PC-3 (cell line): Measurements from ENCODE around the gene TRIM62. TPM values are rescaled to one million over a fixed set of nuclear protein-coding genes. Genes with fewer than 3 reads are reported as not detected.

Experiments
- ATAC-seq: fragments of 200-7000 bp; cut with Tn5 transposase; 2 replicates; pipeline ENCODE4 v1.9.1; 2020; ENCODE audit warnings: mild to moderate bottlenecking, moderate library complexity
- BruUV-seq: library from RNA; stranded (reverse); fragments of 400-500 nt; replicated peaks from 2 replicates; lab custom pipeline; 2021; lab: Mats Ljungman, UMichigan
- CTCF ChIA-PET: fragments of 300-600 bp; sonication (Branson Sonifier 250); formaldehyde crosslinking; loops from one replicate; lab custom pipeline; 2022; ENCODE audit warnings: antibody characterized with exemption; lab: Charles Lee
- POLR2A ChIA-PET: fragments of 300-600 bp; sonication (Branson Sonifier 250); formaldehyde crosslinking; loops from one replicate; lab custom pipeline; 2022; ENCODE audit warnings: antibody characterized with exemption; ENCODE audit not compliant: unreplicated experiment; lab: Charles Lee
- DNase-seq: peaks from one replicate; pipeline ENCODE4 v3.0.0-alpha.2; 2015
- H2AFZ ChIP-seq: fragments of 300-600 bp; sonication (generic); 2 replicates; pipeline ENCODE4 v1.6.0; 2016; ENCODE audit warnings: antibody characterized with exemption, low read length
- H3F3A ChIP-seq: fragments of 300-600 bp; sonication (generic); one replicate; pipeline ENCODE4 v1.6.0; 2017; ENCODE audit warnings: antibody characterized with exemption, low read length, control low read depth, mild to moderate bottlenecking; ENCODE audit not compliant: unreplicated experiment
- H3K27ac ChIP-seq: fragments of 300-600 bp; sonication (generic); 2 replicates; pipeline ENCODE4 v1.5.1; 2016; ENCODE audit warnings: mild to moderate bottlenecking, low read length
- H3K27me3 ChIP-seq: fragments of 300-600 bp; sonication (generic); 2 replicates; pipeline ENCODE4 v1.6.1; 2016; ENCODE audit warnings: low read length, mixed read lengths
- H3K36me3 ChIP-seq: fragments of 300-600 bp; sonication (generic); 2 replicates; pipeline ENCODE4 v1.6.1; 2016; ENCODE audit warnings: low read depth, mixed run types, low read length, mixed read lengths
- H3K4me1 ChIP-seq: fragments of 300-600 bp; sonication (generic); 2 replicates; pipeline ENCODE4 v1.5.1; 2016; ENCODE audit warnings: low read length; ENCODE audit not compliant: insufficient read depth
- H3K4me2 ChIP-seq: fragments of 300-600 bp; sonication (generic); 2 replicates; pipeline ENCODE4 v1.6.0; 2016; ENCODE audit warnings: low read length
- H3K4me3 ChIP-seq: fragments of 300-600 bp; sonication (generic); 2 replicates; pipeline ENCODE4 v1.5.1; 2016; ENCODE audit warnings: mild to moderate bottlenecking, low read length, mixed read lengths
- H3K79me2 ChIP-seq: fragments of 300-600 bp; sonication (generic); 2 replicates; pipeline ENCODE4 v1.6.1; 2017; ENCODE audit warnings: low read length, mixed read lengths
- H3K9ac ChIP-seq: fragments of 300-600 bp; sonication (generic); 2 replicates; pipeline ENCODE4 v1.6.0; 2016; ENCODE audit warnings: mild to moderate bottlenecking, low read length
- H3K9me2 ChIP-seq: fragments of 300-600 bp; sonication (generic); replicated peaks from 2 replicates; pipeline ENCODE4 v1.6.1; 2016; ENCODE audit warnings: mixed run types, low read length, mixed read lengths
- H3K9me3 ChIP-seq: fragments of 300-600 bp; sonication (generic); 2 replicates; pipeline ENCODE4 v1.6.1; 2016; ENCODE audit warnings: low read length, mixed read lengths
- H4K20me1 ChIP-seq: fragments of 300-600 bp; sonication (generic); 2 replicates; pipeline ENCODE4 v1.6.1; 2016; ENCODE audit warnings: low read length, mixed read lengths
- EZH2 ChIP-seq: fragments of 300-600 bp; sonication (generic); IDR thresholded peaks from one replicate; pipeline ENCODE4 v1.6.1; 2017; ENCODE audit warnings: antibody characterized with exemption, mild to moderate bottlenecking, low read length; ENCODE audit not compliant: unreplicated experiment
- EZH2phosphoT487 ChIP-seq: fragments of 300-600 bp; sonication (generic); IDR thresholded peaks from 2 replicates; pipeline ENCODE4 v1.6.1; 2018; ENCODE audit warnings: mild to moderate bottlenecking, antibody characterized with exemption, low read length, borderline replicate concordance
- intact Hi-C: fragments of 100-400 bp; cut with micrococcal nuclease; formaldehyde crosslinking; loops from 2 replicates; pipeline ENCODE4 v1.9.0; 2023
- total RNA-seq: library from RNA; depleted of rRNA; stranded (reverse); fragments of >200 nt; gene quantifications from 2 replicates; pipeline ENCODE4 v1.2.3, GENCODE V29; 2014
- TF ChIP-seq, protein P1 (sequence below): fragments of 300-600 bp; sonication (generic); conservative IDR thresholded peaks from 2 replicates; pipeline ENCODE4 v1.5.1; 2017; ENCODE audit warnings: antibody characterized with exemption, low read depth, mild to moderate bottlenecking, low read length

Gene TRIM62
- total RNA-seq, 1 experiment from 2014 or later: 3.9 TPM

DNA sequence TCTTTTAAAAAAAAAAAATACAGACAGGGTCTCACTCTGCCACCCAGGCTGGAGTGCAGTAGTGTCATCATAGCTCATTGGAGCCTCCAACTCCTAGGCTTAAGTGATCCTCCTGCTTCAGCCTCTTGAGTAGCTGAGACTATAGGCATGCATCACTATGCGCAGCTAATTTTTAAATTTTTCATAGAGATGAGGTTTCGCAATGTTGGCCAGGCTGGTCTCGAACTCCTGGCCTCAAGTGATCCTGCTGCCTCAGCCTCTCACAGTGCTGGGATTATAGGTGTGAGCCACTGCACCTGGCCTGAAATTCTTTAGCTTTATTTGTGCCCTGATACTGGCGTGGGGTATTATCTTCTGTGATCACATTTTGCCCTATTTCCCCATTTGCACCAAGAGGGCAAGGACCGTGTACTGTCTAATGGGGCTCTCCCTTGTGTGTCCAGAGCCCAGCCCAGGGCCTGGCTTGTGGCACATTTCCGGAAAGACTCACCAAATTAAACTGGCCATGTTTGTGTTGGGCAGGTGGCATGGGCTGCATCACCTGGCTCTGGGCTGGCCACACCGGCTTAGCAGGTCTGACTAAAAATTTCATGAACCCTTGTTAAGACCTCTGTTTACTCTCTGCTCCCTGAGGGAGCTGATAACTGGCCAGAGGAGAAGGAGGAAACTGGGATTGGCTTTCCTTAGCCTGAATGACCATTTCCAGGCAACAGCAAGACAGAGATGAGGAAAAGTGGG lies 32.2 kb downstream of the TRIM62 start:
- Histone ChIP-seq H3K36me3 (no peaks in the 10 kb centered on the region), H2AFZ (no peak overlapping the region), H3K4me1 (peaks cover 22% of the 10 kb centered on the region), H3K27me3 (no peaks in the 10 kb centered on the region), H3K9ac (no peak overlapping the region), H3K4me3 (no peak overlapping the region), H3K9me2 (no peaks in the 10 kb centered on the region), H3K79me2 (no peaks in the 10 kb centered on the region), H3F3A (no peaks in the 10 kb centered on the region), H3K27ac (peak overlapping the region; percentile 43), H3K4me2 (peak overlapping the region; percentile 26; the same call in 1 of the 2 replicates), H3K9me3 (no peaks in the 10 kb centered on the region), H4K20me1 (no peaks in the 10 kb centered on the region)
- DNase-seq (peak; percentile 91), ATAC-seq (peak; percentile 82)
- POLR2A ChIA-PET: no interaction called here
- intact Hi-C loops: no loop called here
- no TSS peak for BruUV-seq
- TF ChIP-seq, protein P1, sequence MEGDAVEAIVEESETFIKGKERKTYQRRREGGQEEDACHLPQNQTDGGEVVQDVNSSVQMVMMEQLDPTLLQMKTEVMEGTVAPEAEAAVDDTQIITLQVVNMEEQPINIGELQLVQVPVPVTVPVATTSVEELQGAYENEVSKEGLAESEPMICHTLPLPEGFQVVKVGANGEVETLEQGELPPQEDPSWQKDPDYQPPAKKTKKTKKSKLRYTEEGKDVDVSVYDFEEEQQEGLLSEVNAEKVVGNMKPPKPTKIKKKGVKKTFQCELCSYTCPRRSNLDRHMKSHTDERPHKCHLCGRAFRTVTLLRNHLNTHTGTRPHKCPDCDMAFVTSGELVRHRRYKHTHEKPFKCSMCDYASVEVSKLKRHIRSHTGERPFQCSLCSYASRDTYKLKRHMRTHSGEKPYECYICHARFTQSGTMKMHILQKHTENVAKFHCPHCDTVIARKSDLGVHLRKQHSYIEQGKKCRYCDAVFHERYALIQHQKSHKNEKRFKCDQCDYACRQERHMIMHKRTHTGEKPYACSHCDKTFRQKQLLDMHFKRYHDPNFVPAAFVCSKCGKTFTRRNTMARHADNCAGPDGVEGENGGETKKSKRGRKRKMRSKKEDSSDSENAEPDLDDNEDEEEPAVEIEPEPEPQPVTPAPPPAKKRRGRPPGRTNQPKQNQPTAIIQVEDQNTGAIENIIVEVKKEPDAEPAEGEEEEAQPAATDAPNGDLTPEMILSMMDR: no peak
- no peak for TF ChIP-seq EZH2phosphoT487
- no peak for TF ChIP-seq EZH2
- CTCF ChIA-PET: no interaction called here

DNA sequence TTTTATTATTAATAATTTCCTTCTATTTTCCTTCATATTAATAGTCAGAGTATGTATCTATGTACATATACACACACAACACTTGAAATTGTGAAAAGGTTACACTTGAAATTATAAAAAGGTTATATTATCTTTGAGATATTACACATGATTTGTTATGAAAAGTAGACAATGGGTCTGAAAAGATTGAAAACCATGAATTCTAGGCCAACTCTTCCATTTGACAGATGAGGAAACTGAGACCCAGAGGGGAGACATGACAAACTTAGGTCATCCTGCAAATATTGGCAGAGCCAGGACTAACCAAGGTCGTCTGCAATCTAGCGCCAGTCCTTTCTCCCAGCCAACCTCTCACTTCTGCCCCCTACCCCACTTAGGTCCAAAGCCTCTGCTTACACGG lies 33.2 kb downstream of the TRIM62 start:
- Histone ChIP-seq H4K20me1 (no peaks in the 10 kb centered on the region), H3K79me2 (no peaks in the 10 kb centered on the region), H3K4me3 (no peak overlapping the region), H3K9ac (no peak overlapping the region), H3K27ac (no peak overlapping the region), H3K36me3 (no peaks in the 10 kb centered on the region), H3F3A (no peaks in the 10 kb centered on the region), H2AFZ (no peak overlapping the region), H3K27me3 (no peaks in the 10 kb centered on the region), H3K4me2 (no peak overlapping the region), H3K9me2 (no peaks in the 10 kb centered on the region), H3K4me1 (peaks cover 22% of the 10 kb centered on the region), H3K9me3 (no peaks in the 10 kb centered on the region)
- ATAC-seq (no peak), DNase-seq (no peak)
- POLR2A ChIA-PET: no interaction called here
- CTCF ChIA-PET: no interaction called here
- intact Hi-C loops: no loop called here
- BruUV-seq: no TSS peak
- no peak for TF ChIP-seq EZH2
- TF ChIP-seq, protein P1: no peak
- TF ChIP-seq EZH2phosphoT487: no peak

GRCh38 chr1:33147997-33148314 lies 33.9 kb downstream of the TRIM62 start:
- no peaks in the 10 kb centered on the region for H3K27me3 ChIP-seq
- CTCF ChIA-PET: interaction anchor here (1.0 kb wide), 1 partner anchor 21 kb away, joined by 5 read pairs; no protein-coding TSS in a partner anchor
- intact Hi-C loops: no loop called here

More at GRCh38 chr1:33147997-33148314, 33.9 kb downstream of the TRIM62 start:
- no peaks in the 10 kb centered on the region for H3F3A ChIP-seq
- no TSS peak for BruUV-seq
- H3K9ac ChIP-seq: no peak overlapping the region
- no peak overlapping the region for H3K27ac ChIP-seq
- no peak overlapping the region for H2AFZ ChIP-seq
- peaks cover 22% of the 10 kb centered on the region for H3K4me1 ChIP-seq
- H3K4me2 ChIP-seq: no peak overlapping the region
- no peaks in the 10 kb centered on the region for H4K20me1 ChIP-seq
- no peaks in the 10 kb centered on the region for H3K36me3 ChIP-seq
- POLR2A ChIA-PET: no interaction called here
- H3K79me2 ChIP-seq: no peaks in the 10 kb centered on the region
- peak; percentile 45 for DNase-seq
- H3K9me3 ChIP-seq: no peaks in the 10 kb centered on the region
- ATAC-seq: no peak
- TF ChIP-seq EZH2phosphoT487 (no peak), EZH2 (no peak)
- TF ChIP-seq, protein P1: peak; percentile 64
- no peaks in the 10 kb centered on the region for H3K9me2 ChIP-seq
- no peak overlapping the region for H3K4me3 ChIP-seq
